Stimulated activated CD8-positive, alpha-beta memory T cell treated with anti-CD3 and anti-CD28 coated beads, Interleukin-7, amount 100 ng/mL, for 24 hours (primary cell): ENCODE results near the gene MLPH.

Experiments used
- DNase-seq: peaks from one replicate; pipeline ENCODE4 v3.0.0-alpha.2; 2020; ENCODE audit warnings: low read depth

Gene MLPH

DNA sequence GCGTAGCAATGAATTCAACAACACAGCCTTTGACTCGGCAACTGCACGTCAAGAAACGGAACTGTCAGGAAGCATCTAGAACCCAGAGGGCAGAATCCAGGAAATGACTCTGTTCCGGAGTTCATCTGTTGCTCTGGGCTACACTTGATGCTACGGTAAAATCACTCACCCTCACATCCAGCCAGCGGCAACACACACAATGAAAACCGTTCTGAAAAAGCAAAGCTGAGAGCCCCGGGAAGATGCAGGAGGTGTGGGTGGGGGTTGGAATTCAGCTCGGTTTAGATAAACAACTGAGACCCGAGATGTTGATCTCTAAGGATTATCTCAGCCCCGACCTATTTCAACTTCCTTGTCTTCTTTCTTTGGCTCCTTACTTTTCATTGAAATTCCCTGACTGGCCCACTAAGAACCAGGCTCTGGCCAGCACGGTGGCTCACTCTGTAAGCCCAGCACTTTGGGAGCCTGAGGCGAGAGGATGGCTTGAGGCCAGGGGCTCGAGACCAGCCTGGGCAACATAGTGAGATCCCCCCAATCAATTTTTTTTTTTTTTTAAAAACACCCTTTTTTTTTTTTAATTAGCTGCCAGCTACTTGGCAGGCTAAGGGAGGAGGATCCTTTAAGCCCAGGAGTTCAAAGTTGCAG, 116.8 kb downstream of the MLPH start:
- DNase-seq: no peak

DNA sequence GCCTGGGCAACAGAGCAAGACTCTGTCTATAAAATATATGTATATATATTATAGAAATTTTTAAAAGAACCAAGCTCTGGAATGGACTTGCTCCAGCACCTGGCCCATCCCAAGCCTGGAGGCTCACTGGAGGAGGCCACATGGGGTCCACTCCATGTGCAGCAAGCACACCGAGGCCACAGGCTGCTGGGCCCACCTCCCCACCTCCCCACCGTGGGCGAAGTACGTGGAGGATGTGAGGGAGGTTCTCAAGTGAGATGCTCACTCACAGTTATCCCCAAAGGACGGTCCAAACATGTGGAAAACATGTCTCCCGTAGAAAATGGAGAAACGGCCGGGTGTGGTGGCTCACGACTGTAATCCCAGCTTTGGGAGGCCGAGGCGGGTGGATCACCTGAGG, 117.3 kb downstream of the MLPH start:
- DNase-seq: no peak
